ENCODE data around the gene RTL3. TPM values are rescaled to one million over a fixed set of nuclear protein-coding genes. Genes with fewer than 3 reads are reported as not detected.

Gene RTL3
- total RNA-seq, 1 donor from 2014 or later: not detected

- Histone ChIP-seq H3K4me1 (no peaks in the 10 kb centered on the region), H3K27ac (no peak overlapping the region), H3K9me3 (no peaks in the 10 kb centered on the region), H3K4me3 (no peak overlapping the region), H3K27me3 (no peaks in the 10 kb centered on the region), H3K36me3 (no peaks in the 10 kb centered on the region)
- intact Hi-C loops (cut with DNase I): no loop called here
- no peak for DNase-seq (ENCODE audit: extremely low spot score in 2 of 2)
- TF ChIP-seq POLR2AphosphoS5 (IDR thresholded peaks at IDR 0.05; ENCODE audit: insufficient read depth in 1 of 2, low read depth in 1 of 2) (no peak), POLR2A (IDR thresholded peaks at IDR 0.05) (no peak)
- TF ChIP-seq, protein P1, sequence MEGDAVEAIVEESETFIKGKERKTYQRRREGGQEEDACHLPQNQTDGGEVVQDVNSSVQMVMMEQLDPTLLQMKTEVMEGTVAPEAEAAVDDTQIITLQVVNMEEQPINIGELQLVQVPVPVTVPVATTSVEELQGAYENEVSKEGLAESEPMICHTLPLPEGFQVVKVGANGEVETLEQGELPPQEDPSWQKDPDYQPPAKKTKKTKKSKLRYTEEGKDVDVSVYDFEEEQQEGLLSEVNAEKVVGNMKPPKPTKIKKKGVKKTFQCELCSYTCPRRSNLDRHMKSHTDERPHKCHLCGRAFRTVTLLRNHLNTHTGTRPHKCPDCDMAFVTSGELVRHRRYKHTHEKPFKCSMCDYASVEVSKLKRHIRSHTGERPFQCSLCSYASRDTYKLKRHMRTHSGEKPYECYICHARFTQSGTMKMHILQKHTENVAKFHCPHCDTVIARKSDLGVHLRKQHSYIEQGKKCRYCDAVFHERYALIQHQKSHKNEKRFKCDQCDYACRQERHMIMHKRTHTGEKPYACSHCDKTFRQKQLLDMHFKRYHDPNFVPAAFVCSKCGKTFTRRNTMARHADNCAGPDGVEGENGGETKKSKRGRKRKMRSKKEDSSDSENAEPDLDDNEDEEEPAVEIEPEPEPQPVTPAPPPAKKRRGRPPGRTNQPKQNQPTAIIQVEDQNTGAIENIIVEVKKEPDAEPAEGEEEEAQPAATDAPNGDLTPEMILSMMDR (IDR thresholded peaks at IDR 0.05): no peak
Observed at GRCh38 chrX:78659955-78660354, 827 bp upstream of the RTL3 start.

DNA sequence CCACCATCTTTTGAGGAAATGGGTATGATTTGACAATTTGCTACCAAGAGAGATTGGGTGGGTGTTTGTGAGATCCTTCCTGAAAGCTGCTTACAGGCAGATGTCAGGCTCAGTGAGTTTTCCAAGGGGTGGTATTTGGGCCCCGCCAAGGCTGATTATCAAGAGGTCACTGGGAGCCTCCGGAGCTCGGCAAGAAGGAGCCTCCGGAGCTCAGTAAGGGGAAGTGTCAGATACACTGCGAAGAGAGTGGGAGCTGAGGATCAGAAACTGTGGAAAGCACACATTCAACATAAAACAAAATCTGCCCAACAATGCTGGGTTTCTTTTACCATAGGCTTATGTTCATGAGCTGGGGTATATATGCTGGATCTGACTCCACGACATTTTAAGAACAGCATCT lies 714 bp downstream of the RTL3 start:
- Histone ChIP-seq H3K27ac (no peak overlapping the region), H3K4me1 (no peaks in the 10 kb centered on the region), H3K9me3 (no peaks in the 10 kb centered on the region), H3K27me3 (no peaks in the 10 kb centered on the region), H3K4me3 (no peak overlapping the region), H3K36me3 (no peaks in the 10 kb centered on the region)
- TF ChIP-seq POLR2AphosphoS5 (IDR thresholded peaks at IDR 0.05; ENCODE audit: insufficient read depth in 1 of 2, low read depth in 1 of 2) (no peak), POLR2A (IDR thresholded peaks at IDR 0.05) (no peak)
- TF ChIP-seq, protein P1 (IDR thresholded peaks at IDR 0.05): no peak
- DNase-seq (ENCODE audit: extremely low spot score in 2 of 2): no peak
- intact Hi-C loops (cut with DNase I): no loop called here

GRCh38 chrX:78655642-78656041 lies 3.5 kb downstream of the RTL3 start:
- DNase-seq (ENCODE audit: extremely low spot score in 2 of 2): no peak
- TF ChIP-seq, protein P1 (IDR thresholded peaks at IDR 0.05): no peak
- TF ChIP-seq POLR2AphosphoS5 (IDR thresholded peaks at IDR 0.05; ENCODE audit: insufficient read depth in 1 of 2, low read depth in 1 of 2) (no peak), POLR2A (IDR thresholded peaks at IDR 0.05) (no peak)
- H3K36me3 ChIP-seq: no peaks in the 10 kb centered on the region
- no peaks in the 10 kb centered on the region for H3K4me1 ChIP-seq
- H3K9me3 ChIP-seq: no peaks in the 10 kb centered on the region
- H3K27me3 ChIP-seq: no peaks in the 10 kb centered on the region
- no peak overlapping the region for H3K27ac ChIP-seq
- intact Hi-C loops (cut with DNase I): no loop called here
- H3K4me3 ChIP-seq: no peak overlapping the region

DNA sequence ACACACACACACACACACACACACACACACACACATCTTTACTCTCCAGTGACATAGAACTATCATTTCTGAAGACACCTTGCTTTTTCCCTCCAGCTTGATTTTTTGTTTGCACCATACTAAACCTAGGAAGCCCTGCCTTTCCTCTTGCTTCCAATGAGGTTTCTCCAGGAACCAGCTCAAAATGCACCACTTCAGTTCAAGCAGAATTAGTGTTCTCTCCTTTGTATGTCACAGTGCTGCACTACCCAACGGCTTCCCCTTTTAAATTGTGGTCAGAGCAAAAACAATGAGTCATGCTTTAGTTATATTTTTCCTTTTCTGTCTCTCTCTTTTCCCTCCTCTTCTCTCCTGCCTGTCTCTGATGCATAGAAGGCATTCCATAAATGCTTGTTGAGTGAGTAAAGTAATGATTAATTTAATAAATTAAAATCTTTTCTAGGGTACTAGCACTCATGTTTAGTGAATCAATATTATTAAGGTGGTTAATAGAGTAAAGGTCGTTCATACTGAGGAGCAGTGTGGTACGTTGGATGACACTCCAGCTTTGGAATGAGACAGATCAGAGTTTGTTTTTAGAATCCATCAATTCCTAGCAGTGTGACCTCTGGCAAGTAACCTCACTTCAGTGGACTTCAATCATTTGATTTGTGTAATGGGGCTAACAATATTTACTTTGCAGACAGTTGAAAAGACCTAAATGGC lies 5.9 kb downstream of the RTL3 start:
- intact Hi-C loops (cut with DNase I): no loop called here
- DNase-seq (ENCODE audit: extremely low spot score in 2 of 2): no peak
- no peaks in the 10 kb centered on the region for H3K9me3 ChIP-seq
- TF ChIP-seq, protein P1 (IDR thresholded peaks at IDR 0.05): no peak
- no peak for TF ChIP-seq POLR2AphosphoS5 (IDR thresholded peaks at IDR 0.05; ENCODE audit: insufficient read depth in 1 of 2, low read depth in 1 of 2)
- TF ChIP-seq POLR2A (IDR thresholded peaks at IDR 0.05): no peak
- no peaks in the 10 kb centered on the region for H3K36me3 ChIP-seq
- H3K27ac ChIP-seq: no peak overlapping the region
- H3K4me1 ChIP-seq: no peaks in the 10 kb centered on the region
- H3K27me3 ChIP-seq: no peaks in the 10 kb centered on the region
- no peak overlapping the region for H3K4me3 ChIP-seq

GRCh38 chrX:78650906-78651437 lies 8.2 kb downstream of the RTL3 start:
- intact Hi-C loops (cut with DNase I): no loop called here
- Histone ChIP-seq H3K9me3 (no peaks in the 10 kb centered on the region), H3K27ac (no peak overlapping the region), H3K36me3 (no peaks in the 10 kb centered on the region), H3K4me3 (no peak overlapping the region), H3K27me3 (no peaks in the 10 kb centered on the region), H3K4me1 (no peaks in the 10 kb centered on the region)
- DNase-seq (ENCODE audit: extremely low spot score in 2 of 2): no peak
- TF ChIP-seq POLR2AphosphoS5 (IDR thresholded peaks at IDR 0.05; ENCODE audit: insufficient read depth in 1 of 2, low read depth in 1 of 2) (no peak), POLR2A (IDR thresholded peaks at IDR 0.05) (no peak)
- TF ChIP-seq, protein P1 (IDR thresholded peaks at IDR 0.05): no peak

All from vagina (tissue), 2 donors.